Mesodermal cell (in vitro differentiated cells): ENCODE results near the gene EPSTI1.

Source experiments
- H3K27ac ChIP-seq: 2 replicates; pipeline ENCODE4 v1.7.0; 2013; ENCODE audit warnings: mild to moderate bottlenecking, low read depth, low read length, moderate library complexity; ENCODE audit not compliant: severe bottlenecking
- H3K36me3 ChIP-seq: 2 replicates; pipeline ENCODE4 v1.7.1; 2013; ENCODE audit warnings: mild to moderate bottlenecking, low read length, moderate library complexity; ENCODE audit not compliant: control insufficient read depth, insufficient read depth
- H3K4me1 ChIP-seq: one replicate; pipeline ENCODE4 v1.7.1; 2013; ENCODE audit warnings: mild to moderate bottlenecking, low read length; ENCODE audit not compliant: insufficient read depth, control insufficient read depth, poor library complexity, severe bottlenecking
- H3K4me3 ChIP-seq: 2 replicates; pipeline ENCODE4 v1.7.0; 2013; ENCODE audit warnings: low read length, control low read depth, mild to moderate bottlenecking; ENCODE audit not compliant: insufficient read depth, poor library complexity, severe bottlenecking; ENCODE audit errors: extremely low read depth
- H3K9me3 ChIP-seq: 2 replicates; pipeline ENCODE4 v1.7.1; 2013; ENCODE audit warnings: mild to moderate bottlenecking, low read length, moderate library complexity; ENCODE audit not compliant: control insufficient read depth
- WGBS, 2 experiments: methylation state at CpG; one replicate each; pipeline ENCODE4 v1.1.5; 2013; ENCODE audit warnings: missing lambda C conversion rate in 2 of 2; ENCODE audit not compliant: insufficient coverage in 2 of 2; 5-methylcytosine and 5-hydroxymethylcytosine counted together

Gene EPSTI1

GRCh38 chr13:42855410-42855809 lies 136.6 kb downstream of the EPSTI1 start:
- Histone ChIP-seq H3K4me1 (no peaks in the 10 kb centered on the region), H3K27ac (no peak overlapping the region), H3K36me3 (no peaks in the 10 kb centered on the region), H3K4me3 (no peak overlapping the region), H3K9me3 (no peaks in the 10 kb centered on the region)
- WGBS, 2 experiments = 89 to 96% methylated on average over 5 to 6 of the region's 7 CpGs

- Histone ChIP-seq H3K4me1 (no peaks in the 10 kb centered on the region), H3K36me3 (no peaks in the 10 kb centered on the region), H3K27ac (no peak overlapping the region), H3K9me3 (no peaks in the 10 kb centered on the region), H3K4me3 (no peak overlapping the region)
- WGBS, 2 experiments = no CpG with 5 or more reads among the region's 3 CpGs
These were observed 139.9 kb downstream of the EPSTI1 start for GRCh38 chr13:42852136-42852535.

GRCh38 chr13:42849200-42849599 lies 142.8 kb downstream of the EPSTI1 start:
- 100% methylated on average over 1 of the region's 2 CpGs; no CpG with 5 or more reads in 1 of the 2 experiments for WGBS, 2 experiments

GRCh38 chr13:42847891-42848663 lies 144.0 kb downstream of the EPSTI1 start:
- Histone ChIP-seq H3K27ac (no peak overlapping the region), H3K4me1 (no peaks in the 10 kb centered on the region), H3K9me3 (no peaks in the 10 kb centered on the region), H3K36me3 (no peaks in the 10 kb centered on the region), H3K4me3 (no peak overlapping the region)
- WGBS, 2 experiments = 42 to 71% methylated on average over 2 to 3 of the region's 3 CpGs

More at GRCh38 chr13:42849200-42849599, 142.8 kb downstream of the EPSTI1 start:
- Histone ChIP-seq H3K4me1 (no peaks in the 10 kb centered on the region), H3K27ac (no peak overlapping the region), H3K4me3 (no peak overlapping the region), H3K36me3 (no peaks in the 10 kb centered on the region), H3K9me3 (no peaks in the 10 kb centered on the region)

GRCh38 chr13:42836930-42837690 lies 154.9 kb downstream of the EPSTI1 start:
- Histone ChIP-seq H3K36me3 (no peaks in the 10 kb centered on the region), H3K4me1 (no peaks in the 10 kb centered on the region), H3K9me3 (no peaks in the 10 kb centered on the region), H3K27ac (no peak overlapping the region), H3K4me3 (no peak overlapping the region)
- 48 to 64% methylated on average over 3 to 7 of the region's 10 CpGs for WGBS, 2 experiments
